ENCODE data around the gene PTGIS.

Gene PTGIS

GRCh38 chr20:49518576-49518975 lies 49.4 kb downstream of the PTGIS start:
- Histone ChIP-seq H3K18ac (ENCODE audit: low read length) (no peak overlapping the region), H4K5ac (ENCODE audit: low read length) (no peak overlapping the region), H2AK5ac (ENCODE audit: low read length) (no peak overlapping the region), H3K4me2 (ENCODE audit: low read length) (no peak overlapping the region), H2BK5ac (ENCODE audit: low read length) (no peak overlapping the region), H2BK120ac (ENCODE audit: low read depth, low read length) (no peak overlapping the region), H3K9ac (ENCODE audit: low read length) (no peak overlapping the region), H3K4ac (ENCODE audit: low read depth, low read length) (no peak overlapping the region), H3K56ac (ENCODE audit: low read length) (no peak overlapping the region), H2BK15ac (replicated peaks; ENCODE audit: low read depth) (no peak overlapping the region), H3K23ac (ENCODE audit: low read length) (no peak overlapping the region), H3K4me3 (ENCODE audit: low read length) (no peak overlapping the region), H3K36me3 (ENCODE audit: control insufficient read depth, insufficient read depth, low read length) (no peaks in the 10 kb centered on the region), H4K8ac (ENCODE audit: low read depth, low read length) (no peak overlapping the region), H3K27ac (ENCODE audit: low read depth, low read length) (no peak overlapping the region), H3K79me1 (ENCODE audit: low read length) (no peaks in the 10 kb centered on the region), H3K27me3 (ENCODE audit: insufficient read depth, low read length, poor library complexity) (no peaks in the 10 kb centered on the region), H3K79me2 (ENCODE audit: control insufficient read depth, insufficient read depth, low read length) (no peaks in the 10 kb centered on the region), H3K4me1 (ENCODE audit: control insufficient read depth, low read depth, low read length) (no peaks in the 10 kb centered on the region)
- no peak for DNase-seq
- WGBS (ENCODE audit: extremely low coverage, insufficient coverage, low lambda C conversion rate), result no CpG with 5 or more reads among the region's 5 CpGs

GRCh38 chr20:49517805-49518100 lies 50.2 kb downstream of the PTGIS start:
- no peak overlapping the region for H4K8ac ChIP-seq (ENCODE audit: low read depth, low read length)
- no peak overlapping the region for H2BK15ac ChIP-seq (replicated peaks; ENCODE audit: low read depth)
- no peaks in the 10 kb centered on the region for H3K36me3 ChIP-seq (ENCODE audit: control insufficient read depth, insufficient read depth, low read length)
- no CpG with 5 or more reads among the region's 4 CpGs for WGBS (ENCODE audit: extremely low coverage, insufficient coverage, low lambda C conversion rate)
- no peak overlapping the region for H3K9ac ChIP-seq (ENCODE audit: low read length)
- no peak overlapping the region for H3K4me3 ChIP-seq (ENCODE audit: low read length)
- no peaks in the 10 kb centered on the region for H3K27me3 ChIP-seq (ENCODE audit: insufficient read depth, low read length, poor library complexity)
- no peak overlapping the region for H2BK5ac ChIP-seq (ENCODE audit: low read length)
- H3K18ac ChIP-seq (ENCODE audit: low read length), result no peak overlapping the region
- no peaks in the 10 kb centered on the region for H3K4me1 ChIP-seq (ENCODE audit: control insufficient read depth, low read depth, low read length)
- H3K4ac ChIP-seq (ENCODE audit: low read depth, low read length), result no peak overlapping the region
- no peaks in the 10 kb centered on the region for H3K79me1 ChIP-seq (ENCODE audit: low read length)
- H3K79me2 ChIP-seq (ENCODE audit: control insufficient read depth, insufficient read depth, low read length), result no peaks in the 10 kb centered on the region
- H3K27ac ChIP-seq (ENCODE audit: low read depth, low read length), result no peak overlapping the region
- DNase-seq, result no peak
- H3K4me2 ChIP-seq (ENCODE audit: low read length), result no peak overlapping the region
- H3K23ac ChIP-seq (ENCODE audit: low read length), result no peak overlapping the region
- no peak overlapping the region for H2BK120ac ChIP-seq (ENCODE audit: low read depth, low read length)
- no peak overlapping the region for H3K56ac ChIP-seq (ENCODE audit: low read length)
- H4K5ac ChIP-seq (ENCODE audit: low read length), result no peak overlapping the region
- no peak overlapping the region for H2AK5ac ChIP-seq (ENCODE audit: low read length)

GRCh38 chr20:49516916-49517804 lies 50.8 kb downstream of the PTGIS start:
- no peak overlapping the region for H3K4me2 ChIP-seq (ENCODE audit: low read length)
- no peak overlapping the region for H2BK120ac ChIP-seq (ENCODE audit: low read depth, low read length)
- H3K18ac ChIP-seq (ENCODE audit: low read length), result no peak overlapping the region
- H3K4me1 ChIP-seq (ENCODE audit: control insufficient read depth, low read depth, low read length), result no peaks in the 10 kb centered on the region
- H3K9ac ChIP-seq (ENCODE audit: low read length), result no peak overlapping the region
- H3K56ac ChIP-seq (ENCODE audit: low read length), result no peak overlapping the region
- H3K79me2 ChIP-seq (ENCODE audit: control insufficient read depth, insufficient read depth, low read length), result no peaks in the 10 kb centered on the region
- H3K4ac ChIP-seq (ENCODE audit: low read depth, low read length), result no peak overlapping the region
- DNase-seq, result no peak
- no peaks in the 10 kb centered on the region for H3K27me3 ChIP-seq (ENCODE audit: insufficient read depth, low read length, poor library complexity)
- no peak overlapping the region for H2AK5ac ChIP-seq (ENCODE audit: low read length)
- H4K5ac ChIP-seq (ENCODE audit: low read length), result no peak overlapping the region
- no peak overlapping the region for H4K8ac ChIP-seq (ENCODE audit: low read depth, low read length)
- H3K4me3 ChIP-seq (ENCODE audit: low read length), result no peak overlapping the region
- H2BK15ac ChIP-seq (replicated peaks; ENCODE audit: low read depth), result no peak overlapping the region
- H3K27ac ChIP-seq (ENCODE audit: low read depth, low read length), result no peak overlapping the region
- no peak overlapping the region for H3K23ac ChIP-seq (ENCODE audit: low read length)
- WGBS (ENCODE audit: extremely low coverage, insufficient coverage, low lambda C conversion rate), result no CpG with 5 or more reads among the region's 17 CpGs
- no peaks in the 10 kb centered on the region for H3K36me3 ChIP-seq (ENCODE audit: control insufficient read depth, insufficient read depth, low read length)
- H2BK5ac ChIP-seq (ENCODE audit: low read length), result no peak overlapping the region
- H3K79me1 ChIP-seq (ENCODE audit: low read length), result no peaks in the 10 kb centered on the region

GRCh38 chr20:49515586-49515985 lies 52.4 kb downstream of the PTGIS start:
- H3K27me3 ChIP-seq (ENCODE audit: insufficient read depth, low read length, poor library complexity), result no peaks in the 10 kb centered on the region
- H3K4ac ChIP-seq (ENCODE audit: low read depth, low read length), result no peak overlapping the region
- H2BK120ac ChIP-seq (ENCODE audit: low read depth, low read length), result no peak overlapping the region
- H4K8ac ChIP-seq (ENCODE audit: low read depth, low read length), result no peak overlapping the region
- H3K18ac ChIP-seq (ENCODE audit: low read length), result no peak overlapping the region
- H4K5ac ChIP-seq (ENCODE audit: low read length), result no peak overlapping the region
- H3K4me2 ChIP-seq (ENCODE audit: low read length), result no peak overlapping the region
- DNase-seq, result no peak
- H3K79me1 ChIP-seq (ENCODE audit: low read length), result no peaks in the 10 kb centered on the region
- no peak overlapping the region for H2BK15ac ChIP-seq (replicated peaks; ENCODE audit: low read depth)
- H3K79me2 ChIP-seq (ENCODE audit: control insufficient read depth, insufficient read depth, low read length), result no peaks in the 10 kb centered on the region
- no peak overlapping the region for H3K27ac ChIP-seq (ENCODE audit: low read depth, low read length)
- H3K56ac ChIP-seq (ENCODE audit: low read length), result no peak overlapping the region
- no peak overlapping the region for H2BK5ac ChIP-seq (ENCODE audit: low read length)
- no CpG with 5 or more reads among the region's 3 CpGs for WGBS (ENCODE audit: extremely low coverage, insufficient coverage, low lambda C conversion rate)
- H3K23ac ChIP-seq (ENCODE audit: low read length), result no peak overlapping the region
- no peak overlapping the region for H3K9ac ChIP-seq (ENCODE audit: low read length)
- H3K36me3 ChIP-seq (ENCODE audit: control insufficient read depth, insufficient read depth, low read length), result no peaks in the 10 kb centered on the region
- H2AK5ac ChIP-seq (ENCODE audit: low read length), result no peak overlapping the region
- no peaks in the 10 kb centered on the region for H3K4me1 ChIP-seq (ENCODE audit: control insufficient read depth, low read depth, low read length)
- H3K4me3 ChIP-seq (ENCODE audit: low read length), result no peak overlapping the region

DNA sequence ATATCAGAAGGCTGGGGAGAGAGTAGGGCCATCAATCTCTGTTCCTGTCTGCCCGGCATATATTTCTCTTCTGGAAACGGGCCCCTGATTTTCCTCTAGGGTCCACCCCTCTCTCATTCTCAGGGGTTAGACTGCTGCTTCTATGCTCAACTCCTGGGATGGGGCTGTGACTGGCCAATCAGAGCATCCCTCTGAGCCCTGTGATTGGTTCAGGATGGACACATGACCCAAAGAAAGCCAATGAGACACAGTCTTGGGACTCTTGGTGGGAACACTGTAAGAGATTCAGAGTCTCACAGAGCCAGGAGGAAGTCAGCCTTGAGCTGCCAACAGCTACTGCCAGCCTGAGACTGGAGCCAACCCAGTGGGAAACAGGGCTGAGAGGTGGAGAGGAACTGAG lies 54.4 kb downstream of the PTGIS start:
- Histone ChIP-seq H3K23ac (ENCODE audit: low read length) (no peak overlapping the region), H3K36me3 (ENCODE audit: control insufficient read depth, insufficient read depth, low read length) (no peaks in the 10 kb centered on the region), H3K4me1 (ENCODE audit: control insufficient read depth, low read depth, low read length) (no peaks in the 10 kb centered on the region), H2BK15ac (replicated peaks; ENCODE audit: low read depth) (no peak overlapping the region), H2BK120ac (ENCODE audit: low read depth, low read length) (no peak overlapping the region), H2AK5ac (ENCODE audit: low read length) (no peak overlapping the region), H3K27ac (ENCODE audit: low read depth, low read length) (no peak overlapping the region), H3K27me3 (ENCODE audit: insufficient read depth, low read length, poor library complexity) (no peaks in the 10 kb centered on the region), H3K79me1 (ENCODE audit: low read length) (no peaks in the 10 kb centered on the region), H3K4ac (ENCODE audit: low read depth, low read length) (no peak overlapping the region), H3K56ac (ENCODE audit: low read length) (no peak overlapping the region), H2BK5ac (ENCODE audit: low read length) (no peak overlapping the region), H3K4me3 (ENCODE audit: low read length) (no peak overlapping the region), H4K5ac (ENCODE audit: low read length) (no peak overlapping the region), H4K8ac (ENCODE audit: low read depth, low read length) (no peak overlapping the region), H3K9ac (ENCODE audit: low read length) (no peak overlapping the region), H3K79me2 (ENCODE audit: control insufficient read depth, insufficient read depth, low read length) (no peaks in the 10 kb centered on the region), H3K18ac (ENCODE audit: low read length) (no peak overlapping the region), H3K4me2 (ENCODE audit: low read length) (no peak overlapping the region)
- no CpG with 5 or more reads among the region's 2 CpGs for WGBS (ENCODE audit: extremely low coverage, insufficient coverage, low lambda C conversion rate)
- no peak for DNase-seq

DNA sequence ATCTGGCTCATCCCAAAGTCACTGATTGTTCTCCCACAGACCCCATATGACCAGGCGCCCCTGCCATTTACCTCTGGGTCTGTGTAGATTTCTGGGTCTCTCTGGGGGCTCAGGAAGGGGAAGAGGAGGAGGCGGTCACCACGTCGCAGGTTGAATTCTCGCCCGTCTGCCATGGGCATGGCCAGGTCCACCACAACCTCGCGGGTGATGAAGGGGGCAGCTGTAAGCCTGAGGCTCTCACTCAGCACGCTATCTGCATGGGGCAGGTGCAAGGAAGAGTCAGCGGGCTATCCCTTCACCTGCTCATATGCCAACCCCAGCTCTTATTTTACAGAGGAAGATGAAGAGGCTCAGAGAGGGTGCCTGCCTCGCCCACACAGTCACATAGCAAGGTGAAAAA lies 54.9 kb downstream of the PTGIS start:
- H2BK5ac ChIP-seq (ENCODE audit: low read length), result no peak overlapping the region
- no peaks in the 10 kb centered on the region for H3K79me2 ChIP-seq (ENCODE audit: control insufficient read depth, insufficient read depth, low read length)
- H4K8ac ChIP-seq (ENCODE audit: low read depth, low read length), result no peak overlapping the region
- DNase-seq, result no peak
- H3K27ac ChIP-seq (ENCODE audit: low read depth, low read length), result no peak overlapping the region
- WGBS (ENCODE audit: extremely low coverage, insufficient coverage, low lambda C conversion rate), result no CpG with 5 or more reads among the region's 11 CpGs
- H3K36me3 ChIP-seq (ENCODE audit: control insufficient read depth, insufficient read depth, low read length), result no peaks in the 10 kb centered on the region
- no peak overlapping the region for H3K4me2 ChIP-seq (ENCODE audit: low read length)
- no peak overlapping the region for H3K56ac ChIP-seq (ENCODE audit: low read length)
- H2BK120ac ChIP-seq (ENCODE audit: low read depth, low read length), result no peak overlapping the region
- no peak overlapping the region for H4K5ac ChIP-seq (ENCODE audit: low read length)
- H2AK5ac ChIP-seq (ENCODE audit: low read length), result no peak overlapping the region
- H3K9ac ChIP-seq (ENCODE audit: low read length), result no peak overlapping the region
- H3K79me1 ChIP-seq (ENCODE audit: low read length), result no peaks in the 10 kb centered on the region
- no peak overlapping the region for H3K4ac ChIP-seq (ENCODE audit: low read depth, low read length)
- no peaks in the 10 kb centered on the region for H3K4me1 ChIP-seq (ENCODE audit: control insufficient read depth, low read depth, low read length)
- H3K27me3 ChIP-seq (ENCODE audit: insufficient read depth, low read length, poor library complexity), result no peaks in the 10 kb centered on the region
- H3K18ac ChIP-seq (ENCODE audit: low read length), result no peak overlapping the region
- H3K4me3 ChIP-seq (ENCODE audit: low read length), result no peak overlapping the region
- no peak overlapping the region for H3K23ac ChIP-seq (ENCODE audit: low read length)
- no peak overlapping the region for H2BK15ac ChIP-seq (replicated peaks; ENCODE audit: low read depth)

Measured in mesendoderm (in vitro differentiated cells).